ENCODE measurements around the gene GAN. TPM values are rescaled to one million over a fixed set of nuclear protein-coding genes. Genes with fewer than 3 reads are reported as not detected.

The GAN gene
- polyA plus RNA-seq, 4 donors = 0.27 to 2.5 (median 1.4) TPM

DNA sequence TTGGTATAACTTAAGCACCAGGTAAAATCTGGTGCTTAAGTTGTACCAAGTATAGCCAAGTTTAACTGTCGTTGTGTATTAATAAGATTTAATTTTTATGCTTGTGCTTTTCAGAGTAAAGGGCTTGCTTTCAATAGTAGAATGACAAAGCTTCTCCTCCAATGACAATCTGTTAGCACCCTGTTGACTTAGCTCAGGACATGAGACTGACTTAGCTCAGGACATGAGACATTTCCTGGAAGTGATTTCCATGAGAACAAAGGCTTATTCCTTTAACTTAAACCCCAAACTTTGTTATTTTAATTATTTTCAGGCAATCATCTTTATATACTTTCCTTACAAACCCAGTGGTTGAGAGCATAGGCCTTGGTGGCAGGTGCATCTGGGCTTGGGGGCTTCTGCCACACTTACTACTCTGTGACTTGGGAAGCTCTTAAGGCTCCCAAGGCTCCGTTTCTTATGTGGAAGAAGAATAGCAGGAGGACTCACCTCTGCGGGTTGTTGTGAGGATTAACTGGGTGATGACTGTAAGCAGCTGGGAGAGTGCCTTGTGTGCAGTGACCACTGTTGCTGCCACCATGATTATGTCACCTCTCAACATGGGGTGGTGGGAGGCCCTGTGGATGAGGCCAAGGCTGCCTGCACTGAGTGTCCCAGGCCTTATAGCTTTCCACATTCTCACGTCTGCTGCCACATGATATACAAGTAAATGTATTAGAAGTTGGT is 70.4 kb downstream of the GAN start:
- H3K9me3 ChIP-seq (ENCODE audit: control insufficient read depth in 2 of 2, insufficient read depth in 1 of 2, low read depth in 1 of 2, low read length in 1 of 2) = no peaks in the 10 kb centered on the region
- peak overlapping the region in 1 of 3 donors; percentile 43 for H3K27ac ChIP-seq (ENCODE audit: low read depth in 1 of 3, low read length in 2 of 3)
- H3K36me3 ChIP-seq (ENCODE audit: control insufficient read depth in 3 of 3, insufficient read depth in 2 of 3, low read depth in 1 of 3, low read length in 3 of 3) = peaks cover 0 to 34% (median 5%) of the 10 kb centered on the region in 3 donors
- 92 to 98% (median 96%) methylated on average over 4 of the region's 4 CpGs for WGBS, 3 donors
- DNase-seq (no peak), FAIRE-seq (no peak)
- no peak overlapping the region for H3K4me3 ChIP-seq (ENCODE audit: low read depth in 1 of 3, low read length in 3 of 3)
- H3K4me1 ChIP-seq (ENCODE audit: control insufficient read depth in 3 of 3, insufficient read depth in 2 of 3, low read depth in 1 of 3, low read length in 2 of 3) = peaks cover 0 to 2% (median 0%) of the 10 kb centered on the region in 3 donors
- no peaks in the 10 kb centered on the region for H3K27me3 ChIP-seq (ENCODE audit: control insufficient read depth in 3 of 3, insufficient read depth in 3 of 3, low read length in 3 of 3)

DNA sequence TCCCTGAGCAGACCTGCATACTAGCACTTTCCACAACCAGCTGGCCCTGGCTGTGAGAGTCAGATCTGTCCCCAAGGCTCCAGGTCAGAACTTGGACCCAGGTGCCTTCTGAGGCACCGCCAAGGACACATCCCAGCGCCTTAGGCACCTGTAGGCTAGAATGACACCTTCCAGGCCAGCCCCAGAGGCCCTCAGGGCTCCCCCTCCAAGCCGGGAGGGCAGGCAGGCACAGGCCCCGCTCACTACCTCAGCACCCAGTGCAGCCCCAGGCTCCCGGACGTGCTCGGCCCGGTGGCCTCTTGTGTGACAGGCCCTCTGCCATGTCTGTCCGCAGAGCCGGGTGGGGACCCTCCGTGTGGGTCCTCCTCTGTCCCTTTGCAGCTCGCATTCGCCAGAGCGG is 73.6 kb downstream of the GAN start:
- peaks cover 0 to 43% (median 3%) of the 10 kb centered on the region in 3 donors for H3K36me3 ChIP-seq (ENCODE audit: control insufficient read depth in 3 of 3, insufficient read depth in 2 of 3, low read depth in 1 of 3, low read length in 3 of 3)
- DNase-seq (no peak), FAIRE-seq (no peak)
- H3K4me3 ChIP-seq (ENCODE audit: low read depth in 1 of 3, low read length in 3 of 3) = no peak overlapping the region
- H3K27me3 ChIP-seq (ENCODE audit: control insufficient read depth in 3 of 3, insufficient read depth in 3 of 3, low read length in 3 of 3) = no peaks in the 10 kb centered on the region
- peaks cover 0 to 2% (median 0%) of the 10 kb centered on the region in 3 donors for H3K4me1 ChIP-seq (ENCODE audit: control insufficient read depth in 3 of 3, insufficient read depth in 2 of 3, low read depth in 1 of 3, low read length in 2 of 3)
- no peaks in the 10 kb centered on the region for H3K9me3 ChIP-seq (ENCODE audit: control insufficient read depth in 2 of 2, insufficient read depth in 1 of 2, low read depth in 1 of 2, low read length in 1 of 2)
- no peak overlapping the region for H3K27ac ChIP-seq (ENCODE audit: low read depth in 1 of 3, low read length in 2 of 3)
- 96 to 97% (median 97%) methylated on average over 14 of the region's 14 CpGs for WGBS, 3 donors

DNA sequence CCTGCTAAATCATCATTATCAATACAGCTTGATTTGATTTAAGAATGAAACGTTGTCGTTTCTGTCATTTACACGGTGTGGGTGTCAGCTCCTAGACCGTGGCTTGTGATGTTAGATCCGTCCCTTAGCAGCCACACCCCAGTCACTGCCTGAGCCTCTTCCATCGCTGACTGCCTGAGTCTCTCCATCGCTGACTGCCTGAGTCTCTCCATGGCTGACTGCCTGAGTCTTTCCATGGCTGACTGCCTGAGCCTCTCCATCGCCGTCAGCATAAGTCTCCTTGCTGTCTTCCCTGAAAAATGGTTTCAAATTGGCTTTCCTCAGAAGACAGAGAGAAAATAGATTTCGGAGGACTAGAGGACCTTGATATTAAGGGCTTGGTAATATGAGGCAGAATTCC is 76.1 kb downstream of the GAN start:
- no peaks in the 10 kb centered on the region for H3K4me1 ChIP-seq (ENCODE audit: control insufficient read depth in 3 of 3, insufficient read depth in 2 of 3, low read depth in 1 of 3, low read length in 2 of 3)
- 90 to 94% (median 91%) methylated on average over 10 of the region's 10 CpGs for WGBS, 3 donors
- no peak overlapping the region for H3K4me3 ChIP-seq (ENCODE audit: low read depth in 1 of 3, low read length in 3 of 3)
- no peaks in the 10 kb centered on the region for H3K9me3 ChIP-seq (ENCODE audit: control insufficient read depth in 2 of 2, insufficient read depth in 1 of 2, low read depth in 1 of 2, low read length in 1 of 2)
- no peak overlapping the region for H3K27ac ChIP-seq (ENCODE audit: low read depth in 1 of 3, low read length in 2 of 3)
- H3K27me3 ChIP-seq (ENCODE audit: control insufficient read depth in 3 of 3, insufficient read depth in 3 of 3, low read length in 3 of 3) = no peaks in the 10 kb centered on the region
- peaks cover 0 to 36% (median under 1%) of the 10 kb centered on the region in 3 donors for H3K36me3 ChIP-seq (ENCODE audit: control insufficient read depth in 3 of 3, insufficient read depth in 2 of 3, low read depth in 1 of 3, low read length in 3 of 3)
- FAIRE-seq (no peak), DNase-seq (no peak)

DNA sequence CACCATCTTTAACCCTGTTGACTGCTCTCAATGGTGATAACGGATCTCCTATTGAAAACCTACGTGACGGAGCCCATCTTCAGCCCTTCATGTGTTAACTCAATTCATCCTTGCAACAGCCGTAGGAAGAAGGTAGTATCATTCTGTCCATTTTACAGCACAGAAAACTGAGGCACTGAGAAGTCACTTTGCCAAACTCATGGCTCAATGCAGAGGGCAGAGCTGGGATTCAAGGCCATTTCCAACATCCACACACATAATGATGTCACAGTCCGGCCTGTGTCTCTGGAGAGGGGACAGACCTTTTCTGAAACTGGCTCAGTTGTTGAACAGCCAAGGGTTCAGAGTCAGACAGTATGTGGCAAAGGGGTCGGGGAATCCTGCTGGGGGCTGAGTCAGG is 77.2 kb downstream of the GAN start:
- Histone ChIP-seq H3K4me3 (ENCODE audit: low read depth in 1 of 3, low read length in 3 of 3) (no peak overlapping the region), H3K27me3 (ENCODE audit: control insufficient read depth in 3 of 3, insufficient read depth in 3 of 3, low read length in 3 of 3) (no peaks in the 10 kb centered on the region), H3K27ac (ENCODE audit: low read depth in 1 of 3, low read length in 2 of 3) (no peak overlapping the region), H3K4me1 (ENCODE audit: control insufficient read depth in 3 of 3, insufficient read depth in 2 of 3, low read depth in 1 of 3, low read length in 2 of 3) (no peaks in the 10 kb centered on the region), H3K36me3 (ENCODE audit: control insufficient read depth in 3 of 3, insufficient read depth in 2 of 3, low read depth in 1 of 3, low read length in 3 of 3) (peaks cover 0 to 36% (median 0%) of the 10 kb centered on the region in 3 donors), H3K9me3 (ENCODE audit: control insufficient read depth in 2 of 2, insufficient read depth in 1 of 2, low read depth in 1 of 2, low read length in 1 of 2) (no peaks in the 10 kb centered on the region)
- no peak for FAIRE-seq
- no peak for DNase-seq
- 97 to 98% (median 97%) methylated on average over 6 of the region's 6 CpGs for WGBS, 3 donors

DNA sequence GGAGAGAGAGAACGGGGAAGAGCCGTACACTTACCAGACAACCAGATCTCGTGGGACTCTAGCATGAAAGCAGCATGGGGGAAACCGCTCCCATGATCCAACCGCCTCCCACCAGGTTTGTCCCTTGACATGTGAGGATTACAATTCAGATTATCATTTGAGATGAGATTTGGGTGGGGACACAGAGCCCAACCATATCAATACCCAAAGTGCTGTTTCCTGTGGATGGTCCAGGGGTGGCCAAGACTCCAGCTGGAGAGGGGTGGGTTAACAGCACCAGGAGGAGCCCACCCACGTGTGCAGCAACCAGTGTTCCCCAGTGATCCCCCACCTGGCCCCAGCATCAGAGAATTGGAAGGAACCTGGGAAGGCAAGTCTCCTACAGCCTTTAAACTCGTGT is 79.7 kb downstream of the GAN start:
- FAIRE-seq = no peak
- H3K9me3 ChIP-seq (ENCODE audit: control insufficient read depth in 2 of 2, insufficient read depth in 1 of 2, low read depth in 1 of 2, low read length in 1 of 2) = peaks cover 0 to under 1% of the 10 kb centered on the region in 2 donors
- no peaks in the 10 kb centered on the region for H3K4me1 ChIP-seq (ENCODE audit: control insufficient read depth in 3 of 3, insufficient read depth in 2 of 3, low read depth in 1 of 3, low read length in 2 of 3)
- 85 to 91% (median 87%) methylated on average over 7 of the region's 7 CpGs for WGBS, 3 donors
- no peak overlapping the region for H3K4me3 ChIP-seq (ENCODE audit: low read depth in 1 of 3, low read length in 3 of 3)
- H3K36me3 ChIP-seq (ENCODE audit: control insufficient read depth in 3 of 3, insufficient read depth in 2 of 3, low read depth in 1 of 3, low read length in 3 of 3) = peaks cover 0 to 17% (median 0%) of the 10 kb centered on the region in 3 donors
- H3K27ac ChIP-seq (ENCODE audit: low read depth in 1 of 3, low read length in 2 of 3) = no peak overlapping the region
- no peak for DNase-seq
- no peaks in the 10 kb centered on the region for H3K27me3 ChIP-seq (ENCODE audit: control insufficient read depth in 3 of 3, insufficient read depth in 3 of 3, low read length in 3 of 3)

DNA sequence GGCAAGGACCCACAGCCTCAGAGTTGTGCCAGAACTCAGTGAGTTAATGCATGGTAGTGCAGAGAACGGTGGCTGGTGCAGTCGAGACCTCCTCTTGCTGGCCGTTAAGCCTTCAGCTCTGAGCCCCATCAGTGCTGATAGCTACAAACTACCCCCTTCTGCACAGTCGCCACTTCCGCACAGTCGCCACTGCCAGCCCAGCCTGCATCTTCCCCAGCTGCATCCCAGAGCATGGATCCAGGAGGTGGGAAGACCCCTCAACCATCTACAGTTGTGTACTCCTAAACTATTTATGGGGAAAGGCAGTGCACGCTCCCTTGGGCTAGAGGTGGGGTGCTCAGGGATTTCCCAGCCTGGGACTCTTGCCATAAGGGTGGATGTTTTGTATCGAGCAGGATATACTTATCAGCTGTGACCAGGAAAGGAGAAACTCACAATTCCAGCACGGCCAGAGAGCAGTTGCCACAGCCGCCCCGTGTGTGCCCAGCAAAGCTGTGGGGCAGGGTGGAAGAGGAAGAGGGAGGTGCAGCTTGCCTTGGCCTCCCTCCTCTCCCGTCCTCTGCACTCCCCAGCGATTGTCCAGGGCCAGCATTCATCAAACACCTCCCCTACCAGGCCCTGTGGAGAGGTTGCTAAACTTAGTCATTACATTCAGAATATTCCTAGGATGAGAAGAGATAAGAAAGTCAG is 80.3 kb downstream of the GAN start:
- 48 to 58% (median 53%) methylated on average over 13 of the region's 13 CpGs for WGBS, 3 donors
- DNase-seq (peak in 1 of 2 donors; percentile 8), FAIRE-seq (no peak)
- no peak overlapping the region for H3K27ac ChIP-seq (ENCODE audit: low read depth in 1 of 3, low read length in 2 of 3)
- H3K4me1 ChIP-seq (ENCODE audit: control insufficient read depth in 3 of 3, insufficient read depth in 2 of 3, low read depth in 1 of 3, low read length in 2 of 3) = no peaks in the 10 kb centered on the region
- peaks cover 0 to 8% of the 10 kb centered on the region in 2 donors for H3K9me3 ChIP-seq (ENCODE audit: control insufficient read depth in 2 of 2, insufficient read depth in 1 of 2, low read depth in 1 of 2, low read length in 1 of 2)
- peaks cover 0 to 15% (median 0%) of the 10 kb centered on the region in 3 donors for H3K36me3 ChIP-seq (ENCODE audit: control insufficient read depth in 3 of 3, insufficient read depth in 2 of 3, low read depth in 1 of 3, low read length in 3 of 3)
- no peaks in the 10 kb centered on the region for H3K27me3 ChIP-seq (ENCODE audit: control insufficient read depth in 3 of 3, insufficient read depth in 3 of 3, low read length in 3 of 3)
- no peak overlapping the region for H3K4me3 ChIP-seq (ENCODE audit: low read depth in 1 of 3, low read length in 3 of 3)

DNA sequence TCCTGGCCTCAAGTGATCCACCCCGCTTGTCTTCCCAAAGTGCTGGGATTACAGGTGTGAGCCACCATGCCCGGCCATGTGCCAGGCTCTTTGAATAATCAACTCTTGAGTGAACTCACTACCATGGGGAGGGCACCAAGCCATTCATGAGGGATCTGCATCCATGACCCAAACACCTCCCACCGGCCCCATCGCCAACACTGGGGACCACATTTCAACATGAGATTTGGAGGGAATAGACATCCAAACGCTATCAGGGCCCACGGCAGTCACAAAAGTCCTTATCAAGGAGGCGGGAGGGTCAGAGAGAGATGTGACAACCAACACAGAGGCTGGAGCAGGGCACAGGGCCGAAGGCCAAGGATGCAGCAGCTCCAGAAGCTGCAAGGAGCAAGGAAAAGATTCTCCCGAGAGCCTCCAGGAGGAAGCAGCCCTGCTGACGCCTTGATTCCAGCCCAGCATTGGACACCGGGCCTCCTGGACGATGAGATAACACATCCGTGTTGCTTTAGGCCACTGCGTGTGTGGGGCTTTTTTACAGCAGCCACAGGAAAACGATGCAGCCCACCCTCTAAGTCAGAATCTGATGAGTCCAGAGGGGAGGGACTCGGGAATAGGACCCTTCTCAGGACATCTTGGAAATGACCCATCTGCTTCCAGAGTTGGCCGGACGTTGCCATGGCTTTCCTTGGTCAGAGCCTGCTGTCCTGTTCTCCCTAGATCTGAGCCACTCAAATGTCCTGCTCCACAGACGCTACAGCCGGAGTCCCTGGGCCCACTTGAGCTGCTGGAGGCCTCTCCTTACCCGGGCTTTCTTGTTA is 82.5 kb downstream of the GAN start:
- Histone ChIP-seq H3K4me1 (ENCODE audit: control insufficient read depth in 3 of 3, insufficient read depth in 2 of 3, low read depth in 1 of 3, low read length in 2 of 3) (no peaks in the 10 kb centered on the region), H3K27me3 (ENCODE audit: control insufficient read depth in 3 of 3, insufficient read depth in 3 of 3, low read length in 3 of 3) (no peaks in the 10 kb centered on the region), H3K36me3 (ENCODE audit: control insufficient read depth in 3 of 3, insufficient read depth in 2 of 3, low read depth in 1 of 3, low read length in 3 of 3) (peaks cover 0 to 2% (median 0%) of the 10 kb centered on the region in 3 donors), H3K27ac (ENCODE audit: low read depth in 1 of 3, low read length in 2 of 3) (no peak overlapping the region), H3K9me3 (ENCODE audit: control insufficient read depth in 2 of 2, insufficient read depth in 1 of 2, low read depth in 1 of 2, low read length in 1 of 2) (peaks cover 0 to 8% of the 10 kb centered on the region in 2 donors), H3K4me3 (ENCODE audit: low read depth in 1 of 3, low read length in 3 of 3) (no peak overlapping the region)
- WGBS, 3 donors = 82 to 86% (median 84%) methylated on average over 21 of the region's 21 CpGs
- no peak for FAIRE-seq
- DNase-seq = no peak

DNA sequence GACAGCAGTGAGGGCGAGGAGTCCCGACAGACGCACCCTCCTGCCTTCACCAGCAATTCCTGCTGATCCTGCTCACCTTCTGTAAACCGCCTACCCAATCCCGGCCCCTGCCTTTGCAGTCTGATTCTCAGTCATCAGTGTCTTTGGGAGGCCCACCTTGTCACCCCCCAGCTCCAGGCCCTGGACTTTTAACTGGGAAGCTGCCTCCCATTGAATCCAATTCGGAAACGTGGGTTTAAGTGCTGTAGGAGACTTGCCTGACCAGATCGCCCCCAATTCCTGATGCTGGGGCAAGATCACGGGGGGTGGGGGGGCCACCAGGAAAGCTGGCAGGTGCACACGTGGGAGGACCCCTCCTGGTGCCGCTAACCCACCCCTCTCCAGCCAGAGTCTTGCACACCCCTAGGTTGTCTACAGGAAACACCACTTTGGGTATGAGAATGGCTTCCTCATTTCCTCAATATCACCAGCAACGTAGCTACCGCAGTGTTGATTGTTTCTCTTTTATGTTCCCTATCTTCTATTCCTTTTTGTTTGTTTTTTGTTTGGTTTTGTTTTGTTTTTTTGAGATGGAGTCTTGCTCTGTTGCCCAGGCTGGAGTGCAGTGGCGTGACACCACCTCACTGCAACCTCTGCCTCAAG is 83.2 kb downstream of the GAN start:
- DNase-seq = no peak

More for the DNA sequence above, 83.2 kb downstream of the GAN start:
- Histone ChIP-seq H3K27ac (ENCODE audit: low read depth in 1 of 3, low read length in 2 of 3) (no peak overlapping the region), H3K4me1 (ENCODE audit: control insufficient read depth in 3 of 3, insufficient read depth in 2 of 3, low read depth in 1 of 3, low read length in 2 of 3) (no peaks in the 10 kb centered on the region), H3K36me3 (ENCODE audit: control insufficient read depth in 3 of 3, insufficient read depth in 2 of 3, low read depth in 1 of 3, low read length in 3 of 3) (no peaks in the 10 kb centered on the region), H3K4me3 (ENCODE audit: low read depth in 1 of 3, low read length in 3 of 3) (no peak overlapping the region), H3K9me3 (ENCODE audit: control insufficient read depth in 2 of 2, insufficient read depth in 1 of 2, low read depth in 1 of 2, low read length in 1 of 2) (peaks cover 0 to 8% of the 10 kb centered on the region in 2 donors), H3K27me3 (ENCODE audit: control insufficient read depth in 3 of 3, insufficient read depth in 3 of 3, low read length in 3 of 3) (no peaks in the 10 kb centered on the region)
- 75 to 83% (median 78%) methylated on average over 14 of the region's 14 CpGs for WGBS, 3 donors
- no peak for FAIRE-seq

All from small intestine (tissue), 7 donors.